HG02623 (cell line): Measurements from ENCODE around the gene CXXC4.

Experiments
- ATAC-seq: cut with Tn5 transposase; IDR thresholded peaks from one replicate; pipeline ENCODE4 v1.9.1; 2021; ENCODE audit warnings: moderate library complexity; ENCODE audit not compliant: unreplicated experiment

Gene CXXC4

DNA sequence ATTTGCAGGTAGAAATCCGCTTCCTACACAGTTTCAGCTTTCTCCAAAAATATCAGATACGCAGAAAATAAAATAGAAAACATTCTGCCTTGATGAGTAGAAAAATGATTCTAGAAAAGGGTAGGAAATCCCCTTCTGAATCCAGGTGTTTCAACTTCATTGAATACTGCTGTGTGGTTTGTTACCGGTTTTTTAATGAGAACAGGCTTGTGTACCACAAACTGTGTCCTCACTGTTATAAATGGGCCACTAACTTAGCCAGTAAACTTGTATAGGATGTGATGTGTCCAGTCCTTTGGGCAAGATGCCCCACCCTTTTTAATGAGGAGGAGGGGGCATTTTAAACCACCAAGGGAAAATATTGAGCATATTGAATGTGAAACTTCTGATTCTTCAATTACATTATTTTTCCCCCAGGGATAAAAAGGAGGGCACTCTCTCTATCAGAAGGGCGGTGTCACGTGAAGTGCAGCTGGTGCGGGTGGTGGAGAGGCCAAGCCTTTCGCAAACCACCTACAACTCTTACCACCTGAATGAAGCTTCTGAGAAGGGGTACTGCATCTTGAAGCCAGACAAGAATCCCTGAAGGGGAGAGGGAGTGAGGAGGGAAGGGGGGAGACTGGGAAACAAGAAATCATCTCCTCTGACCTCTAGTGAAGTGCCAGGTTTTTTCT, 4.5 kb downstream of the CXXC4 start:
- peak; percentile 34 for ATAC-seq

DNA sequence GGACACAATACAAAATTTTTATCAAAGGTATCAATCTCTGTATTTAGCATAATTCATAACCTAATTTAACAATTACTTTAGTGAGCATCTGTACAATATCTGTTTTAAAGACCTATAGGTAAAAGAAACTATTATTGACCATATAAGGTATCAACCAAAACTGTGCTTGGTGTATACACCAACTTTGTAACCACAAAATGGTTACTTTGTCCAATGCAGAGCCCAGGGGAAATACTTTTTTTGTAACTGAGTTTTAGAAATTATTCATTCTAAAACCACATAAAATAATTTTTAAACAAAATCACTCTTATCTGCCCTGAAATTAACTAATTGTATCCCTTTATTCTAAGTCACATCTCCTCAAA, 5.0 kb downstream of the CXXC4 start:
- peak; percentile 29 for ATAC-seq

GRCh38 chr4:104488151-104488550, 6.5 kb downstream of the CXXC4 start:
- ATAC-seq = no peak

- no peak for ATAC-seq
Observed at GRCh38 chr4:104486716-104487504, 7.8 kb downstream of the CXXC4 start.

GRCh38 chr4:104475652-104476051, 19.0 kb downstream of the CXXC4 start:
- ATAC-seq = no peak

- ATAC-seq = no peak
Observed at GRCh38 chr4:104472766-104473165, 21.9 kb downstream of the CXXC4 start.

DNA sequence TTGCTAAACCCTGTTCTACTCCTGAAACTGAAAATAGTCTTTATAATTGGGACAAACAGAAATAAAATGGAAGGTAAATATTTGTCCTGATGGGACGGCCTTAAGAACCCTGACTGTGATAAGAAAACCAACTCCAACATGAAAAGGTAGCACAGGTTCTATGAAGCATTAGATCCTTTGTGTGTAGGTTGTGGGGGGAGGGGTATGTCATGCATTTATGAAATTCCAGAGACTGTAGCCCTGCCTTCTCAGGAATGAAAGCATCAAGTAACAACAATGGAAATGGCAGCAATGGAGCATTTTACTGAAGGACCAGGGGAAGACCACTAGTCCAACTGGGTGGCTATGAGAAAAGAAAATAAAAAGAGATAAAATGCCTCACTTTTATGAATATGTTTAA, 23.9 kb downstream of the CXXC4 start:
- ATAC-seq = no peak

GRCh38 chr4:104469794-104470193, 24.9 kb downstream of the CXXC4 start:
- ATAC-seq = no peak

DNA sequence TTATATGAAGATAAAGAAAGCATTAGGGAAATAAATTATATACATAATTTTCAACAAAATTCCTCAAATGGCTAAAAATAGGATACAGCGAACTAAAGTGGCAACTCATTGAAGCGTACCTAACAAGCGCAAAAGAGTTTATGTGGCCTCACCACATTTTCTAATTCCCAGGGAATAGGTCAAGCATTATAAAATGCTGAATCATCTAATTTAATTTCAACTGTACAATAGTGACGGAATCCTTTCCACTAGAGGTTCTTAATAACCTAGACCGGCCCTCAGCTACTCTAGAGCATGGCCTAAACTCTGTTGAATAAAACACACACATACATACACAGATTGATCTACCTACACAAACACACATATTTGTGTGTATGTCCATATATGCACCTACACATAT, 29.1 kb downstream of the CXXC4 start:
- ATAC-seq = no peak

- ATAC-seq = no peak
Observed at GRCh38 chr4:104465201-104465600, 29.5 kb downstream of the CXXC4 start.

DNA sequence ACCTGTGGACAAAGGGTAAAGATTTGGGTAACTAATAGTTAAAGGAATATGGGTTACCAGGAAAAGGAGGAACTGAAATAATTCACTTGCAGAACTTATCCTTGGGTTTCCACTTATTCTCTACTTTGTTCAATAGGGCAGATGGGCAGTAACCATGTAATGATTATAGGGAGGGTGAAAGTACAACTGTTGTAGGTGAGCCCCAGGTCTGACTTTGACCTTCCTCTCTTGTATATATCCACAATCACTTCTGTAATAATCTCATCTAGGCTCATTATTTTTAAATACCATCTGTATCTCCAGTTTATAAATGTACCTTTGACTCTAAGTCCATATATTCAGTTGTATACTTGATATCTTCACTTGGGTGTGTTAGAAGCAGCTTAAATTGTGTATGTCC, 32.1 kb downstream of the CXXC4 start:
- no peak for ATAC-seq

GRCh38 chr4:104457308-104457981, 37.2 kb downstream of the CXXC4 start:
- peak; percentile 74 for ATAC-seq

- peak; percentile 81 for ATAC-seq
Observed at GRCh38 chr4:104451573-104451972, 43.1 kb downstream of the CXXC4 start.

DNA sequence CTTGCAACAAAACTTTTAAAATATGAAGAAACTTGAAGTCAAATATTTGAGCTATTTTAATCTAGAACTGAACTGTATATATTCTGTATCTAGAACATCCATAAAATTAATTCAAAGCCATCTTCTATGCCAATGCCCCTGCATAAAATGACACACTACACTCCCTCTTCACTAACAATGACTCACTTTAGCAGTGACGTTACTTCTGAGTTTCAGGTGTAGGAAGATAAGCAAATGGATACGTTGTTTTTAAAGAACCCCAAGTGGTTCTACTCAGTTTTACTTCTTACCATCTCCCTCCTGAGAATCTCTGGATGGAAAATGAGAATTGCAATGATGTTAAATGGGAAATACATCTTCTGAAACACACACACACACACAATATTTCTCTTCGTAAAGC, 45.2 kb downstream of the CXXC4 start:
- ATAC-seq = no peak

GRCh38 chr4:104447294-104447693, 47.4 kb downstream of the CXXC4 start:
- ATAC-seq = no peak

DNA sequence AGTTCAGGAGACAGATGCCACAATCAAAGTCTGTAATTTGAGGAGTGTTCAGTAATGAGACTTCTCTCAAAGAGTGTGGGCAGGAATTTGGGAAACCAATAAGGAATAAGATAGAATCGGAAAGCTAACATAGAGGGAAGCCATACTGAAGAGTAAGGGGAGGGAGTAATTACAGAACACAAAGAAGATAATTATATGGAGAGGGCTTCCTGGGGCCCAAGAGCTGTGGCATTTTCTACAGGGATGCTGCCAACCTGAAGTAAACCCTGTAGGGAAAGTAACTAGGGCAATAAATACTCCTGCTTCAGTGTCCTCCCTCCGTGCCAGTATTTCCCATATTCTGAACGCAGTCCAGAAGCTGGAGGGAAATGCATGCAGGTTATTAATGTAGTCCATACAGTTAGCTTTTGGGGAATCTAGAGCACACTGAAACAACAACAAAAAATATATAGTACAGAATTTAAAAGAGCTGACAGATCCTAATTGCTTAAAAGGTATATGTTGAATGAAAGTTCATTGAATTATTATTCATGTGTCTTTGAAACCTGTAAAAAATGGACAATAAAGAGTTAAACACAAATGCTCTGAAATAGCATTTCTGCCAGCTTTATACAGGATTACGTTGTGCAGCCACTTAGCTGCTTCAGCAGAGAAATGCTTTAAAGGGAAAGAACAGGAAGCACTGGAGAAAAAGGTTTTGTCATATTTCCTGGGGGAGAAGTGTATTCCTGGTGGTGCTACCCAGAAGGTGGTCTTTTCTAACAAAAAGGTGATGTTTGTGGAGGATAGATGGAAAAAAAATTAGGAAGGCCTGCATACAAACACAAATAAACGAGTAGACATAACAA, 48.0 kb downstream of the CXXC4 start:
- no peak for ATAC-seq

- no peak for ATAC-seq
Observed at GRCh38 chr4:104444685-104445084, 50.0 kb downstream of the CXXC4 start.

- ATAC-seq = no peak
Observed at GRCh38 chr4:104436542-104436941, 58.2 kb downstream of the CXXC4 start.

DNA sequence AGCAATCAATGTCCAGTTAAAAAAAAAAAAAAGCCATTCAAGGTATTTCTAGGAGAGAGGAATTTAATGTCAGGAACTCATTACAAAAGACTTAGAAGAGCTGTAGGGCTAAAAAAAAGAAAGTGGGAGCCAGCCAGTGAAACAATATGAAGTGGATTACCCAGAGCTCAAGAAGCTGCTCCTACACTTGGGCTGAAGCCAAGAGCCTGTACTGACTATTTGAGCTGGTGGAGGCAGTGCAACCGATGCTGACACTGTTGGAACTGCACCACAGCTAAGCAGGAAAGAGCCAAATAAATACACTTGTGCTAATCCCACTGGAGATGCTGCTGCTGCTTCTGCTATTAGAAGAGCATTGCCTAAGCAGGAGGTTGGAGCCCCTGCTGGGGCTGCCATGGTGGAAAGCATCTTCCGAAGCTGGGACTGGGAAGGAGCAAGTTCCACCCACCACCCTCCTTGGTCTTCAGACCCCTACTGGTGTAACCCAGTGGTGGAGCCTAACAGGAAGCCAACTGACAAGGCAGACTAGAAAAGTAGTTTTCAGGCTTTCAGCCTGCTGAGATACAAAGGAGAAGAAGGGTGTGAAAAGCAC, 65.4 kb downstream of the CXXC4 start:
- ATAC-seq = no peak

GRCh38 chr4:104425948-104426347, 68.7 kb downstream of the CXXC4 start:
- no peak for ATAC-seq

GRCh38 chr4:104424989-104425388, 69.7 kb downstream of the CXXC4 start:
- no peak for ATAC-seq
